Measurements from ENCODE around the gene TMPRSS13. TPM values are rescaled to one million over a fixed set of nuclear protein-coding genes. Genes with fewer than 3 reads are reported as not detected.

TMPRSS13 gene
- total and polyA plus RNA-seq, 10 donors, result 0.95 to 2.2 (median 1.6) TPM

DNA sequence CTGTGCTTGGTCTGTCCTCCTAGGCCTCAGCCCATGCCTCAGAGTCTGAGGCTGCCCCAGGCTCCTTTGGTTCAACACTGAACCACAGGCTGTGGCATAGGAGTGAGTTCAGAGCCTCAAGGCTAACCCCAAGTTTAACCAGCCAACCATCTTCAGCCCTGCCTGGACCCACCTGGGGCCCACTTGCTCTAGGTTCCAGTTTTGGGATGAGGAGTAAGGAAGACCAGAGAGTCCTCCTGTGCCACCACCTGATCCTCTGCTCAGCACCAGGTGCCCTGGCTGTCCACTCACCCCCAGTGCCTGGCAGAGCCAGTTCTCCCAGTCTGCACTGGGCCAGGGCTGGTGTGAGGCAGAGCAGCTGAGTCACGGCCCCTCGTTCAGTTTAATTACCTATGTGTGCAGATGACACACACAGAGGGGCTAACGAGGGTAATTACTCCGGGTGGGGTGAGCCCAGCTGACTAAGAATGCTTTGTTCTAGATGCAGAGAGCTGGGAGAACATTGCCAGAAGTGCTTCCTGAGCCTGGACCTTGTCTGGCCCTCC, 12.0 kb upstream of the TMPRSS13 start:
- no peaks in the 10 kb centered on the region for H3K27me3 ChIP-seq (replicated peaks in 1 of 7)
- DNase-seq, result peak; percentile 46
- 80 to 96% (median 90%) methylated on average over 4 of the region's 4 CpGs for WGBS, 5 donors
- H3K9me3 ChIP-seq, result peaks cover 0 to 5% (median 0%) of the 10 kb centered on the region in 8 donors
- no peaks in the 10 kb centered on the region for H3K36me3 ChIP-seq
- TF ChIP-seq POLR2A (IDR thresholded peaks at IDR 0.05), result no peak
- no peak for TF ChIP-seq POLR2AphosphoS5 (IDR thresholded peaks at IDR 0.05)
- TF ChIP-seq CTCF (IDR thresholded peaks at IDR 0.05 in 8 of 11, conservative IDR thresholded peaks at IDR 0.05 in 3 of 11), result no peak
- H3K4me3 ChIP-seq, result no peak overlapping the region
- H3K27ac ChIP-seq, result no peak overlapping the region
- intact Hi-C loops (cut with DNase I; ENCODE audit: low total_unique reads), result loop anchor here (5.0 kb wide), 1 partner anchor 99 kb away; no protein-coding TSS in a partner anchor
- H3K4me1 ChIP-seq, result peaks cover 0 to 16% (median 10%) of the 10 kb centered on the region in 6 donors

- no peak overlapping the region for H3K4me3 ChIP-seq
- H3K27ac ChIP-seq, result no peak overlapping the region
- WGBS, 5 donors, result 87 to 92% (median 91%) methylated on average over 8 of the region's 8 CpGs
- peaks cover 0 to 14% (median 8%) of the 10 kb centered on the region in 6 donors for H3K4me1 ChIP-seq
- intact Hi-C loops (cut with DNase I; ENCODE audit: low total_unique reads), result loop anchor here (5.0 kb wide), 1 partner anchor 98 kb away; no protein-coding TSS in a partner anchor
- TF ChIP-seq POLR2A (IDR thresholded peaks at IDR 0.05), result no peak
- H3K36me3 ChIP-seq, result no peaks in the 10 kb centered on the region
- no peaks in the 10 kb centered on the region for H3K27me3 ChIP-seq (replicated peaks in 1 of 7)
- no peak for DNase-seq
- H3K9me3 ChIP-seq, result peaks cover 0 to 5% (median 0%) of the 10 kb centered on the region in 8 donors
These were observed 11.5 kb upstream of the TMPRSS13 start for GRCh38 chr11:117940736-117941135.

- no peak overlapping the region for H3K4me3 ChIP-seq
- H3K36me3 ChIP-seq, result no peaks in the 10 kb centered on the region
- H3K4me1 ChIP-seq, result peaks cover 0 to 6% (median 2%) of the 10 kb centered on the region in 6 donors
- H3K9me3 ChIP-seq, result no peaks in the 10 kb centered on the region
- no peak for DNase-seq
- 68 to 91% (median 82%) methylated on average over 6 of the region's 6 CpGs for WGBS, 5 donors
- H3K27ac ChIP-seq, result no peak overlapping the region
- TF ChIP-seq CTCF (IDR thresholded peaks at IDR 0.05 in 8 of 11, conservative IDR thresholded peaks at IDR 0.05 in 3 of 11) (no peak), POLR2AphosphoS5 (IDR thresholded peaks at IDR 0.05) (no peak)
- H3K27me3 ChIP-seq (replicated peaks in 1 of 7), result no peaks in the 10 kb centered on the region
- intact Hi-C loops (cut with DNase I; ENCODE audit: low total_unique reads), result no loop called here
These were observed 7.8 kb upstream of the TMPRSS13 start for GRCh38 chr11:117936973-117937372.

GRCh38 chr11:117934526-117935307, 5.5 kb upstream of the TMPRSS13 start:
- TF ChIP-seq CTCF (IDR thresholded peaks at IDR 0.05 in 8 of 11, conservative IDR thresholded peaks at IDR 0.05 in 3 of 11) (no peak), POLR2AphosphoS5 (IDR thresholded peaks at IDR 0.05) (no peak), POLR2A (IDR thresholded peaks at IDR 0.05) (no peak)
- Histone ChIP-seq H3K36me3 (no peaks in the 10 kb centered on the region), H3K27me3 (replicated peaks in 1 of 7) (no peaks in the 10 kb centered on the region), H3K4me3 (no peak overlapping the region), H3K9me3 (no peaks in the 10 kb centered on the region), H3K27ac (no peak overlapping the region), H3K4me1 (peaks cover 3 to 28% (median 22%) of the 10 kb centered on the region in 6 donors)
- intact Hi-C loops (cut with DNase I; ENCODE audit: low total_unique reads), result no loop called here
- DNase-seq, result peak; percentile 72
- WGBS, 5 donors, result 75 to 83% (median 77%) methylated on average over 19 of the region's 19 CpGs

Data from spleen (tissue), 11 donors.